Measurements from ENCODE around the gene INPP5A.

The INPP5A gene

GRCh38 chr10:132542086-132542775 is 4.6 kb downstream of the INPP5A start:
- TF ChIP-seq EP300 (IDR thresholded peaks at IDR 0.05; ENCODE audit: borderline replicate concordance): no peak
- TF ChIP-seq MAX (IDR thresholded peaks at IDR 0.05): 0 out of 2 replicates have a peak, but pooled peaks have one; percentile 15

GRCh38 chr10:132542819-132543218 is 5.2 kb downstream of the INPP5A start:
- TF ChIP-seq RAD21 (IDR thresholded peaks at IDR 0.05; ENCODE audit: low read depth) (no peak), EP300 (IDR thresholded peaks at IDR 0.05; ENCODE audit: borderline replicate concordance) (no peak), USF1 (IDR thresholded peaks at IDR 0.05) (no peak)

GRCh38 chr10:132543916-132544743 is 6.5 kb downstream of the INPP5A start:
- TF ChIP-seq TAF1 (IDR thresholded peaks at IDR 0.05; ENCODE audit: low read depth): no peak
- TF ChIP-seq TEAD4 (IDR thresholded peaks at IDR 0.05): no peak
- TF ChIP-seq USF1 (IDR thresholded peaks at IDR 0.05): no peak
- no peak for TF ChIP-seq REST (IDR thresholded peaks at IDR 0.05; ENCODE audit: low read depth)
- no peak for TF ChIP-seq EP300 (IDR thresholded peaks at IDR 0.05; ENCODE audit: borderline replicate concordance)
- TF ChIP-seq RAD21 (IDR thresholded peaks at IDR 0.05; ENCODE audit: low read depth): no peak
- TF ChIP-seq MAX (IDR thresholded peaks at IDR 0.05): no peak
- TF ChIP-seq TCF12 (IDR thresholded peaks at IDR 0.05; ENCODE audit: low read depth): no peak
- TF ChIP-seq CREB1 (IDR thresholded peaks at IDR 0.05; ENCODE audit: low read depth): no peak
- TF ChIP-seq YY1 (IDR thresholded peaks at IDR 0.05; ENCODE audit: low read depth): no peak
- no peak for TF ChIP-seq FOXM1 (IDR thresholded peaks at IDR 0.05; ENCODE audit: borderline replicate concordance, low read depth)
- TF ChIP-seq ZBTB7A (IDR thresholded peaks at IDR 0.05; ENCODE audit: low read depth): no peak
- TF ChIP-seq CEBPB (IDR thresholded peaks at IDR 0.05): no peak
- no peak for TF ChIP-seq EGR1 (IDR thresholded peaks at IDR 0.05)
- no peak for TF ChIP-seq NFIC (IDR thresholded peaks at IDR 0.05)

- TF ChIP-seq USF1 (IDR thresholded peaks at IDR 0.05): no peak
- TF ChIP-seq MAX (IDR thresholded peaks at IDR 0.05): no peak
- TF ChIP-seq RAD21 (IDR thresholded peaks at IDR 0.05; ENCODE audit: low read depth): no peak
- TF ChIP-seq CREB1 (IDR thresholded peaks at IDR 0.05; ENCODE audit: low read depth): no peak
- no peak for TF ChIP-seq TEAD4 (IDR thresholded peaks at IDR 0.05)
- TF ChIP-seq NFIC (IDR thresholded peaks at IDR 0.05): no peak
- no peak for TF ChIP-seq TAF1 (IDR thresholded peaks at IDR 0.05; ENCODE audit: low read depth)
- no peak for TF ChIP-seq FOXM1 (IDR thresholded peaks at IDR 0.05; ENCODE audit: borderline replicate concordance, low read depth)
Observed at GRCh38 chr10:132544744-132545658, 7.4 kb downstream of the INPP5A start.

- TF ChIP-seq TEAD4 (IDR thresholded peaks at IDR 0.05) (no peak), EGR1 (IDR thresholded peaks at IDR 0.05) (no peak), RAD21 (IDR thresholded peaks at IDR 0.05; ENCODE audit: low read depth) (no peak), YY1 (IDR thresholded peaks at IDR 0.05; ENCODE audit: low read depth) (no peak), TAF1 (IDR thresholded peaks at IDR 0.05; ENCODE audit: low read depth) (no peak), CREB1 (IDR thresholded peaks at IDR 0.05; ENCODE audit: low read depth) (no peak), FOXM1 (IDR thresholded peaks at IDR 0.05; ENCODE audit: borderline replicate concordance, low read depth) (no peak), TCF12 (IDR thresholded peaks at IDR 0.05; ENCODE audit: low read depth) (no peak), ZBTB7A (IDR thresholded peaks at IDR 0.05; ENCODE audit: low read depth) (no peak), EP300 (IDR thresholded peaks at IDR 0.05; ENCODE audit: borderline replicate concordance) (no peak), USF1 (IDR thresholded peaks at IDR 0.05) (no peak), MAX (IDR thresholded peaks at IDR 0.05) (no peak), REST (IDR thresholded peaks at IDR 0.05; ENCODE audit: low read depth) (no peak), NFIC (IDR thresholded peaks at IDR 0.05) (no peak), CEBPB (IDR thresholded peaks at IDR 0.05) (no peak)
Observed at GRCh38 chr10:132545659-132546367, 8.2 kb downstream of the INPP5A start.
